ENCODE results near the gene PBX1.

- TF ChIP-seq POLR2AphosphoS5 (IDR thresholded peaks at IDR 0.05; ENCODE audit: low read depth, low read length) (no peak), POLR2A (IDR thresholded peaks at IDR 0.05; ENCODE audit: low read depth, low read length) (no peak), TAF1 (IDR thresholded peaks at IDR 0.05; ENCODE audit: low read depth, low read length) (no peak), SPI1 (IDR thresholded peaks at IDR 0.05; ENCODE audit: low read depth, low read length) (no peak), PAX5 (IDR thresholded peaks at IDR 0.05; ENCODE audit: insufficient read depth, low read length, severe bottlenecking) (no peak), POU2F2 (IDR thresholded peaks at IDR 0.05; ENCODE audit: low read depth, low read length) (no peak)
Measured at GRCh38 chr1:164590592-164590991, 31.6 kb downstream of the PBX1 start.

Data from GM12891 (cell line).